Measurements from ENCODE around the gene RASSF8.

DNA sequence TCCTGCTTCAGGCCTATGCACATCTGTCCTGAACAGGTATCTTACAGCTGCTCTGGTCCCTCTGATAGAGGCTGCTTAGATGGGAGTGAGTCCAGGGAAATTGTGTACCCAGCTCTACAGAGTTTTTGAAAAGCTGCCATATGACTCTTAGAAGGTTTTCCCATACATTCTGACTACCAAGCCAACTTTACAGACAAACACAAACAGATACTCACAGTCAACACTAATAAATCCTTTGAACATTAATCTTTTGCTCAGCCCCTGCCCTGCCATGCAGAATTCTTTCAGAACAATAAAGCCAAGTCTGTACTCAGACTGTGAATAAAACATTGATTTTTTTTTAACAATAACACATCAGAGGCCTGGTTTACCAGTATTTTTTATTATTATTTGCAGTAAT lies 21.4 kb upstream of the RASSF8 start:
- TF ChIP-seq, protein P1, sequence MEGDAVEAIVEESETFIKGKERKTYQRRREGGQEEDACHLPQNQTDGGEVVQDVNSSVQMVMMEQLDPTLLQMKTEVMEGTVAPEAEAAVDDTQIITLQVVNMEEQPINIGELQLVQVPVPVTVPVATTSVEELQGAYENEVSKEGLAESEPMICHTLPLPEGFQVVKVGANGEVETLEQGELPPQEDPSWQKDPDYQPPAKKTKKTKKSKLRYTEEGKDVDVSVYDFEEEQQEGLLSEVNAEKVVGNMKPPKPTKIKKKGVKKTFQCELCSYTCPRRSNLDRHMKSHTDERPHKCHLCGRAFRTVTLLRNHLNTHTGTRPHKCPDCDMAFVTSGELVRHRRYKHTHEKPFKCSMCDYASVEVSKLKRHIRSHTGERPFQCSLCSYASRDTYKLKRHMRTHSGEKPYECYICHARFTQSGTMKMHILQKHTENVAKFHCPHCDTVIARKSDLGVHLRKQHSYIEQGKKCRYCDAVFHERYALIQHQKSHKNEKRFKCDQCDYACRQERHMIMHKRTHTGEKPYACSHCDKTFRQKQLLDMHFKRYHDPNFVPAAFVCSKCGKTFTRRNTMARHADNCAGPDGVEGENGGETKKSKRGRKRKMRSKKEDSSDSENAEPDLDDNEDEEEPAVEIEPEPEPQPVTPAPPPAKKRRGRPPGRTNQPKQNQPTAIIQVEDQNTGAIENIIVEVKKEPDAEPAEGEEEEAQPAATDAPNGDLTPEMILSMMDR (IDR thresholded peaks at IDR 0.05): no peak
- no peak for TF ChIP-seq POLR2A (IDR thresholded peaks at IDR 0.05)
